Stimulated activated CD8-positive, alpha-beta memory T cell treated with anti-CD3 and anti-CD28 coated beads, Interleukin-12 subunit alpha, Interleukin-12 subunit beta, amount 100 ng/mL, for 24 hours (primary cell): ENCODE data around the gene IGF1R.

Experiments used
- DNase-seq: peaks from one replicate; pipeline ENCODE4 v3.0.0-alpha.2; 2020; ENCODE audit errors: extremely low read depth

The IGF1R gene

GRCh38 chr15:98705070-98705469 lies 56.7 kb downstream of the IGF1R start:
- no peak for DNase-seq

GRCh38 chr15:98706387-98706786 lies 58.0 kb downstream of the IGF1R start:
- DNase-seq = no peak

- DNase-seq = no peak
Observed at GRCh38 chr15:98706986-98707385, 58.6 kb downstream of the IGF1R start.

DNA sequence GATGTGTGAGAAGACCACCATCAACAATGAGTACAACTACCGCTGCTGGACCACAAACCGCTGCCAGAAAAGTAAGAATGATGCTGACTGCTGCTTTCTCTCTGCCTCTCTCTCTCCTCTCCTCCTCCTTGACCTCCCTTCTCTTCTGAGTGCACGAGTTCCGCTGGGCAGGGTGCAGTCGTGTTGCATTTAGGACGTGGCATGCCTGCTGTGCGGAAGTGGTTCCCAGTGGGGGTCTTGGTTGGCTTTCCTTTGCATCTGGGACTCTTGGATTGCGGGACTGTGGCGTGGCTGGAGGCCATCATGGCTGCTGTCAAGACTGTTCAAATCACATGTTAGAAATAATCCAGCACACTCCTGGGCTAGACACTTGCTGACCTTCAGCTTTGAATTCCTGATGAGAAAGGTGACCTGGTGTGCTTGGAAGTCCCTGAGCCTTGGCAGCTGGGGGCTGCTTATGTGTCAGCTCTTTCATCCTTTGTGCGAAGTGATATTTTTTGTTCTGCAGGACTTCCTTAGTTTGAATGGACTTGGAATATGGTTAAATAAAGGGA lies 59.8 kb downstream of the IGF1R start:
- DNase-seq = no peak

- no peak for DNase-seq
Observed at GRCh38 chr15:98711810-98712209, 63.5 kb downstream of the IGF1R start.

DNA sequence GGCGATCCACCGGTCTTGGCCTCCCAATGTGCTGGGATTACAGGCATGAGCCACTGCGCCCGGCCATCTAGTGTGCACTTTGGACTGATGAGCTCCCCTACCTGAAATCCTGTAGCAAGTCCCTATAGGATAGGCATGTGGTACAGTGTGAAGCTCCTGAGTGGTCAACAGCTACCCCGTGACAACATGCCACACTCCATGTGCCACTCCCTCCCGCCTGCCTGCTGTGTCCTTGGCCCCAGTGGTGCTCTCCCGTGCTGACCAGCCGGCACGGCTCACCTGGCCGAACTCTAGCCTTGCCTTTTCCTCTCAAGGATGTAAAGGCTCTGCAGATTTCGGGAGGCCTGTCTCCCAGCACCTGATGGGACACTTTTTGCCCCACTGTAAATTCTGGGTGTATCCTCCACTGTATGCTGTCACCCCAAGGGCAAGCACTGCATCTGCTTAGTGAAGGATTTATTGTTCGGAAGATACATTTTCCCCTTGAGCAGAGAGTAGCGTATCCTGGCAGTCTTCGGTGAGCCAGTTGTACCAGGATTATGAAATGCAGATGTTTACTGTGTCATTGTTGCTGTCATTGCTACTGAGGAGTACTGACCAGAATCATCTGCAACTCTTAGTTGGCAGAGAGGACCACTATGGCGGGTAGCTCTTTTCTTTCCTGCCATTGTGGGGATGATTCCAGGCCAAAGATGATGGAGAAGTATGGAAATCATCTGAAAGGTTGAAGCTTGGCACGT lies 64.7 kb downstream of the IGF1R start:
- no peak for DNase-seq

DNA sequence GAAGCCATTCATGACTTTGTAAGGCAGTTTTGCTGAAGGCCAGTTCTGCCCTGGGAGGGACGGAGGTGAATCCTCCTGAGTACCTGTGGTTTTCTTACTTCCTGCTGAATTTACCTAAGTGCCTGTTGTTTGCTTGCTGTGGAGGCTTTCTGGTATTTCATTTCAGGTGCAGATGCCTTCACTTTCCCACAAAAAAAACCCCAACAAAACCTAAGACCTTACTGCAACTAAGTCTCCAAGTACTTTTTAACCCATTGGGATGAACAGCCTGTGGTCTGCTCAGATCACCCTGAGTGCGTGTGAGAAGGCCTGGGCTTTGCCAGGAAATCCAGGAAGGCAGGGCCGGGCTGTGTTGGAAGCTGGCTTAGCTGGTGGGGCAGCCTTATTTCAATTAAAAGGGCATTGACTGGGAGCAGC lies 65.3 kb downstream of the IGF1R start:
- DNase-seq = no peak

- DNase-seq = no peak
Observed at GRCh38 chr15:98714922-98715321, 66.6 kb downstream of the IGF1R start.

DNA sequence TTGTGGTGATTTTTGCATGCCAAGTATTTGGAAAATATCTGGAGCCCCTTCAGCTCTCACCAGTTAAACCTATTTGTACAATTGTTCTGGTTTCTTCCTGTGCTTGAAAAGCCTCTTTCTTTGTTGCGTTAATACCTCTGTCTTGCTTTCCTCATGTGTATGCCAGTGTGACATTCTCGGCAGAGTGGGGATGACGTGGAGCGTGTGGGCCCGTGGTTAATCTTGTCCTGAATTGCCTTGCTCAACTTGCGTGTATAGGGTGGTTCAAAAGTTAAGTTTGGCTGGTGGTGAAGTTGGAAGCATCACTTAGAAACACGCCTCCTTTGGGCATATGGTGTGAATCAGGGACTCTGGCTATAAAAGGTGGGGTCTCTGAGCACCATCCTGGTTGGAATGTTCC lies 67.1 kb downstream of the IGF1R start:
- DNase-seq = no peak

DNA sequence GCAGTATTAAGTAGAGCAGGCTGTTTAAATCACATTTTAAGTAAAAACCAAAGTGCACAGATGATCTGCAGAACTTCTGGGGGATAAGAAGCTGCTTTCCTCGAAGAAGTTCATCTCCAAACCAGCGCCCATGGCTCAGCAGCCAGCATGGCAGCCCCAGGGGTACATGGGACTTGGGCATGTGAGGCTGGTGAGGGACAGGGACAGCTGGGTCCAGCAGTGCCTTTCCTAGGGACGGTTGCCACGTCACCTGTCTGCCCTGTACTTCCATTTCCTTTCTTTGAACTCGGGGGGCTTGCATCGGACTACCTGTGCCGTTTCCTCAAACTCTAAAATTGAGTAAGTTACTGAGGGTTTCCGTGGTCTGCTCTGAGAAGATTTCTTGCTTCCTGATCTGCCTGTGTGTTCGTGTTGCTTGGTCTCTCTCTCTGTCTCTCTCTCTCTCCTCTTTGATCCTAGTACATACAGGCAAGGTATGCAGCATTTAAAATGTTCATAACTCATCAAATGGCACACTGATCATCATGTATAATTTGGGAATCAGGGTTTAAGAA lies 67.6 kb downstream of the IGF1R start:
- no peak for DNase-seq

DNA sequence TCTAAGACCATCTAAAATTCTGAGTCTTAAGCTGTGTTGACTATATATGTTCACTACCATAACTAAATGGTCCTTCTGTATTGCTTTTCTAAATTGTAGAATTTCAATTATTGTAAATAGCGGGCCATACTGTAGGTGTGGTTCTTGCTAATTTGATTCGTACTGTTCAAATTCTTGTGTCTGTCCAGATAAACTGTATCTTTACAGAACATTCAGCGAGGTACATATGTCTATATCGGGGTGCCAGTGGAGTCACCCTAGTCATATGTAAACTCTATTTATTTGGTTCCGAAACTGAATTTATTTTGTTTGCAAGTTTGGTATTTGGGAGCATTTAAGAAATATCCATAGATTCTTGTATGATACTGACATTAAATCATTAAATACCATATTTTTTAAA lies 69.0 kb downstream of the IGF1R start:
- DNase-seq = no peak

DNA sequence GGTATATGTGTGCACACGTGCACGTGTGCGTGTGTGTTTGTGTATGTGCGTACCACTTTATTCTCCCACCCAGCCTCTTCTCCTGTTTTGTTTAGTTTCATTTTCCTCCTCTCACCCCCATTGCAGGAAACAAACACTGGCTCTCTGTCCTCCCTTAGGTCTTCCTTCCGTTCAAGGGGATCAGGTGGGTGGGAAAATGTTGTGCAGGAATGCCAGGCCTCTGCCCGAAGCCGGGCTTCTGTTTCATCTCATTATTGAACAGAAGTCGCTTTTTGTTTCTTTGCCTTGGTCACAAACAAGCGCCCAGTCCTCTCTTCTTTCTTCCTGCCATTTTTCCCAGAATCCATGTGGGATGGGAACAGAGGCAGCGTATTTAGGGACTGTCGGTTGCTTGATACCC lies 69.6 kb downstream of the IGF1R start:
- no peak for DNase-seq

GRCh38 chr15:98718426-98719136 lies 70.2 kb downstream of the IGF1R start:
- no peak for DNase-seq

- DNase-seq = no peak
Observed at GRCh38 chr15:98719137-98719740, 70.9 kb downstream of the IGF1R start.

DNA sequence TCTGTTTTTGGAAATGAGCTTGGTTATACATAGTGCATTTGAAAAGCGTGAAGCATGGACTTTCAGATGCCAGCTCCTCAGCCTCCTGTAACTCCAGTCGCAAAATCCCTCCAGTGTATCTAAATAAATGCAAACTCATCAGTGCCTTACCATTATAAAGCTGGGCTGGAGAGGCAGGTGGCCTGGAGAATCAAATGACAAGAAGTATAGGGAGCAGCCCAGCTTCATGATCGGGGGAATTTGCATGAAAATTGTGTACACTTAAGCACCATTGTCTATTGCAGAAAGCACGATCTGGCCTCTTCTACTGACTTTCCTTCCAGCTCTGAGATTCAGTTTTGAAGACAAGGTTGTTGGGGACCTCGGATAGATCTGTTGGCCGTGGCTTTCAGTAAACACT lies 71.7 kb downstream of the IGF1R start:
- DNase-seq = no peak

- DNase-seq = no peak
Observed at GRCh38 chr15:98720577-98721565, 72.5 kb downstream of the IGF1R start.

DNA sequence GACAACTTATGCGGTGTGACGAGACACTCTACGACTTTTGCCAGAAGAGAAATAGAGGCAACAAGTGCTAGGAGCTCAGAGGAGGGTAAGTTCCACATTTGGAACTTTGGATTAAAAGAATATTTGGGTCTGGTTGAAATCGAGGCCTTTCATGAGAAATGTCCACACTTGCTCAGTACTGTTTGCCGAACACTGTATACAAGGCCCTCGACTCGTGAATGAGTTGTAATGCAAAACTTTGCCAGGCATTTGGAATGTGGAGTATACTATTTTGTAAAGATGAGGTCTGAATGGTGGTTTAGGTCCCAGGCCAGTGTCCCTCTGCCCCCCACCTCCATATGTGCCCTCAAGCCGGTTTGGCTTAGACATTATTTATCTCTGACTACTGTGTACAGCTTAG lies 73.9 kb downstream of the IGF1R start:
- DNase-seq = no peak

DNA sequence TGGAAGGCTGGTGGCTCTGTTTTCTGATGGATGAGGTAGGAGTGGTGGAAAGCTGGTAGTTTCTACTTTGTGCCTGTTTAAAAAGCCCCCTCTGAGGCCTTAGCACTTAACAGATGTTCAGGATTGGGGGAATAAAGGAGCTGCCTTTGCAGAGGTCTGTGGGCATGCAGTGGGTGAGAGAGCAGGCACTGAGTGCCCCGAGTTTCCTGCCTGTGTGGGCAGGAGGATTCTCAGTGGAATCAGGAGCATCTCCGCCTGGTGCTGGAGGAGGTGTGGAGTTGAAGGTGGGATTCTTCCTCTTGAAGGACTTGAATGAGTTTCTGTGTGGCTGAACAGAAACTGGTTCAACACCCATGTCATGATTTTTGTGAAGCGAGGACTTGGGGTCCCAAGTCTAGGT lies 74.3 kb downstream of the IGF1R start:
- DNase-seq = no peak

GRCh38 chr15:98723195-98723594 lies 74.9 kb downstream of the IGF1R start:
- DNase-seq = no peak

DNA sequence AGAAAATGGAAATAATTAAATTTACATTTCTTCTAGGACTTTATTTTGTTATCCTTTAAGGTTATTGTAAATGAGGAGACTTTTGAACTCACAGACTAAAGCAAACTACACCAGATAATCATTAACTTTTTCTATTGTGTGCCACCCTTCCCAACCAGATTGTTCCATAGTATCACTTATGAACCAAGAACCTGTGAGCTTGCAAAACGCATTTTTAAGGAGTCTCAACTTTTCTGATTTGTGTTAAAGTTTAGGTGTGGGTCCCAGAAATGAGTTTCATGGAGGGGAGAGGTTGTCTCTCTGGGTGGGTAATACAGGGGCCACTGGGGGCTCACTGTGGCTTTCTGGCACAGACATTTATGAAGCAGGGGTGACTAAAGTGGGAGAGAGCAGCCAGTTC lies 75.7 kb downstream of the IGF1R start:
- DNase-seq = no peak

- no peak for DNase-seq
Observed at GRCh38 chr15:98724494-98724893, 76.2 kb downstream of the IGF1R start.
